GM12801 (cell line): ENCODE measurements around the gene CREB3L2.

ENCODE experiments used
- CTCF ChIP-seq: IDR thresholded peaks from one replicate; pipeline ENCODE4 v1.5.1; 2011; ENCODE audit warnings: control low read depth; ENCODE audit not compliant: insufficient read length; ENCODE audit errors: extremely low read depth

Gene CREB3L2

GRCh38 chr7:137839903-137840779, 161.7 kb downstream of the CREB3L2 start:
- no peak for TF ChIP-seq CTCF

GRCh38 chr7:137838706-137839315, 163.1 kb downstream of the CREB3L2 start:
- TF ChIP-seq CTCF = no peak

GRCh38 chr7:137836541-137836940, 165.3 kb downstream of the CREB3L2 start:
- no peak for TF ChIP-seq CTCF

GRCh38 chr7:137836113-137836509, 165.8 kb downstream of the CREB3L2 start:
- no peak for TF ChIP-seq CTCF

GRCh38 chr7:137835486-137836112, 166.3 kb downstream of the CREB3L2 start:
- TF ChIP-seq CTCF = no peak

- TF ChIP-seq CTCF = no peak
These were observed 167.3 kb downstream of the CREB3L2 start for GRCh38 chr7:137834552-137834951.

GRCh38 chr7:137832382-137832781, 169.5 kb downstream of the CREB3L2 start:
- TF ChIP-seq CTCF = no peak
